ENCODE results near the gene VANGL1. TPM values are rescaled to one million over a fixed set of nuclear protein-coding genes. Genes with fewer than 3 reads are reported as not detected.

The VANGL1 gene
- total RNA-seq, 1 experiment from 2014 or later: 23.1 TPM

DNA sequence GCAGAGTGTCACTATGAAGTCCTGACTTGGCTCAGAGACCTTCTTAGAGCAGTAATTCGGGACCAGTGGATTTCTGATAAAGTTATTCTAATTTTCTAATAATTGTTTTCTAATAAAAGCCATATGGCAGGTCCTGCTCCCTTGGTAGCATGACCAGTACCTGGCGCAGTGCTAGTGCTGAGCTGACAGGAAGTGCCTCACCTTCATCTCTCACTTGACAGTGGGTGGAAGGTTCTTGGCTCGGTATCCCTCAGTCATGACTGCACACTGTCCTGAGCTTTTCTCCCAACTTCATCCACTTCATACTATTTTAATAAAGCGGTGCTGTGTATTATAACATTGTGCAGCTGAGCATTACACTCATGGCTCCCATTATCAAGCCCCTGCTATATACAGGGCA, 14.1 kb downstream of the VANGL1 start:
- H3K27ac ChIP-seq (ENCODE audit: low read length): no peak overlapping the region
- CTCF ChIA-PET: no interaction called here
- intact Hi-C loops (cut with micrococcal nuclease): no loop called here
- H3K4me1 ChIP-seq (ENCODE audit: insufficient read depth, low read length): no peaks in the 10 kb centered on the region
- BruUV-seq (replicated peaks): no TSS peak
- H3K27me3 ChIP-seq (ENCODE audit: low read length): no peaks in the 10 kb centered on the region
- no peaks in the 10 kb centered on the region for H3K9me2 ChIP-seq (replicated peaks; ENCODE audit: low read length)
- peaks cover 46% of the 10 kb centered on the region for H3K36me3 ChIP-seq (ENCODE audit: low read depth, low read length)
- ATAC-seq (no peak), DNase-seq (no peak)
- no peak overlapping the region for H2AFZ ChIP-seq (ENCODE audit: low read length)
- H3F3A ChIP-seq (ENCODE audit: low read length, unreplicated experiment): no peaks in the 10 kb centered on the region
- no peak overlapping the region for H3K4me2 ChIP-seq (ENCODE audit: low read length)
- TF ChIP-seq EZH2 (IDR thresholded peaks at IDR 0.05; ENCODE audit: low read length, unreplicated experiment): no peak
- TF ChIP-seq CTCF (conservative IDR thresholded peaks at IDR 0.05; ENCODE audit: low read depth, low read length): no peak
- TF ChIP-seq EZH2phosphoT487 (IDR thresholded peaks at IDR 0.05; ENCODE audit: borderline replicate concordance, low read length): no peak
- no peaks in the 10 kb centered on the region for H3K9me3 ChIP-seq (ENCODE audit: low read length)
- H3K79me2 ChIP-seq (ENCODE audit: low read length): peaks cover 49% of the 10 kb centered on the region
- no peak overlapping the region for H3K9ac ChIP-seq (ENCODE audit: low read length)
- POLR2A ChIA-PET (ENCODE audit: unreplicated experiment): no interaction called here
- H4K20me1 ChIP-seq (ENCODE audit: low read length): 0 out of 2 replicates have a peak, but pooled peaks cover 6% of the 10 kb centered on the region
- no peak overlapping the region for H3K4me3 ChIP-seq (ENCODE audit: low read length)

DNA sequence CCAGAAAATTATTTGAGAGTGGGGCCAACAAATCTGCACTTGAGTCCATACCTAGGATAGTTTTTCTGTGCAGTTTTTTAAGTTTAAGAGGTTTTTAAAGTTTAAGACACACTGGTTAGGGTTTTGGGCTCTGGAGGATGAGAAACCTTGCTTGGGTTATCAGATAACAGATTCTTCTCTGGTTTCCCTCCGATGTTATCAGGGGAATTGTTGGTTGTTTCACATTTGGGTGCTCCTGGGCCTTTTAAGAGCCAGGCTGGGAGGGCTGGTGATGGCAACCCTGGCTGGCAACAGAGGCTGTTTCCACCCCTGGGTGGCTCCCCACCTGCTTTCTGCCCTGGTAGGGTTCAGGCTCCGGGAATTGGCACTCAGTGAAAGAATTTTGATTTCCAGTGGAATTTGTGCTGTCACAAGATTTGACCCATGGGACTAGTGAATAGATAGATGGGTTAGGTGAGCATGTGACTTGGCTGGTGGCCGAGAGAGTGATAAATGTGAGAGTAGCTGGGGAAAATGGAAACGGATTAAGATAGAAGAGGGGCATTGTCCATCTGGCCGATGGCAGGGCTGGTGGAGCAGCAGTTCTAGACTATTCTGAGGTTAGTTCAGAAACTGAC, 14.8 kb downstream of the VANGL1 start:
- no peaks in the 10 kb centered on the region for H3K27me3 ChIP-seq (ENCODE audit: low read length)
- H3K4me2 ChIP-seq (ENCODE audit: low read length): no peak overlapping the region
- TF ChIP-seq EZH2 (IDR thresholded peaks at IDR 0.05; ENCODE audit: low read length, unreplicated experiment): no peak
- TF ChIP-seq EZH2phosphoT487 (IDR thresholded peaks at IDR 0.05; ENCODE audit: borderline replicate concordance, low read length): no peak
- no peak for TF ChIP-seq CTCF (conservative IDR thresholded peaks at IDR 0.05; ENCODE audit: low read depth, low read length)
- no peaks in the 10 kb centered on the region for H3K9me3 ChIP-seq (ENCODE audit: low read length)
- 0 out of 2 replicates have a peak, but pooled peaks cover 6% of the 10 kb centered on the region for H4K20me1 ChIP-seq (ENCODE audit: low read length)
- intact Hi-C loops (cut with micrococcal nuclease): no loop called here
- no peak overlapping the region for H3K9ac ChIP-seq (ENCODE audit: low read length)
- peaks cover 44% of the 10 kb centered on the region for H3K79me2 ChIP-seq (ENCODE audit: low read length)
- POLR2A ChIA-PET (ENCODE audit: unreplicated experiment): no interaction called here
- H3K4me3 ChIP-seq (ENCODE audit: low read length): no peak overlapping the region
- BruUV-seq (replicated peaks): no TSS peak
- H3K27ac ChIP-seq (ENCODE audit: low read length): no peak overlapping the region
- H2AFZ ChIP-seq (ENCODE audit: low read length): no peak overlapping the region
- ATAC-seq (no peak), DNase-seq (no peak)
- no peaks in the 10 kb centered on the region for H3K9me2 ChIP-seq (replicated peaks; ENCODE audit: low read length)
- CTCF ChIA-PET: no interaction called here
- no peaks in the 10 kb centered on the region for H3K4me1 ChIP-seq (ENCODE audit: insufficient read depth, low read length)
- peaks cover 48% of the 10 kb centered on the region for H3K36me3 ChIP-seq (ENCODE audit: low read depth, low read length)
- no peaks in the 10 kb centered on the region for H3F3A ChIP-seq (ENCODE audit: low read length, unreplicated experiment)

GRCh38 chr1:115658646-115659045, 16.9 kb downstream of the VANGL1 start:
- no TSS peak for BruUV-seq (replicated peaks)
- intact Hi-C loops (cut with micrococcal nuclease): no loop called here
- H2AFZ ChIP-seq (ENCODE audit: low read length): no peak overlapping the region
- no peak overlapping the region for H3K4me2 ChIP-seq (ENCODE audit: low read length)
- H3K79me2 ChIP-seq (ENCODE audit: low read length): peaks cover 44% of the 10 kb centered on the region
- peaks cover 54% of the 10 kb centered on the region for H3K36me3 ChIP-seq (ENCODE audit: low read depth, low read length)
- H3K4me3 ChIP-seq (ENCODE audit: low read length): no peak overlapping the region
- no peak overlapping the region for H3K9ac ChIP-seq (ENCODE audit: low read length)
- TF ChIP-seq EZH2phosphoT487 (IDR thresholded peaks at IDR 0.05; ENCODE audit: borderline replicate concordance, low read length) (no peak), CTCF (conservative IDR thresholded peaks at IDR 0.05; ENCODE audit: low read depth, low read length) (no peak)
- H4K20me1 ChIP-seq (ENCODE audit: low read length): 0 out of 2 replicates have a peak, but pooled peaks cover 6% of the 10 kb centered on the region
- H3F3A ChIP-seq (ENCODE audit: low read length, unreplicated experiment): no peaks in the 10 kb centered on the region
- POLR2A ChIA-PET (ENCODE audit: unreplicated experiment): no interaction called here
- H3K9me2 ChIP-seq (replicated peaks; ENCODE audit: low read length): no peaks in the 10 kb centered on the region
- H3K4me1 ChIP-seq (ENCODE audit: insufficient read depth, low read length): no peaks in the 10 kb centered on the region
- no peaks in the 10 kb centered on the region for H3K9me3 ChIP-seq (ENCODE audit: low read length)
- ATAC-seq (no peak), DNase-seq (no peak)
- CTCF ChIA-PET: no interaction called here
- no peaks in the 10 kb centered on the region for H3K27me3 ChIP-seq (ENCODE audit: low read length)
- H3K27ac ChIP-seq (ENCODE audit: low read length): no peak overlapping the region

Measured in PC-3 (cell line).